Activated CD8-positive, alpha-beta memory T cell treated with anti-CD3 and anti-CD28 coated beads for 24 hours (primary cell): ENCODE results near the gene FSCN2.

Experiments used
- DNase-seq: peaks from one replicate; pipeline ENCODE4 v3.0.0-alpha.2; 2020

Gene FSCN2

DNA sequence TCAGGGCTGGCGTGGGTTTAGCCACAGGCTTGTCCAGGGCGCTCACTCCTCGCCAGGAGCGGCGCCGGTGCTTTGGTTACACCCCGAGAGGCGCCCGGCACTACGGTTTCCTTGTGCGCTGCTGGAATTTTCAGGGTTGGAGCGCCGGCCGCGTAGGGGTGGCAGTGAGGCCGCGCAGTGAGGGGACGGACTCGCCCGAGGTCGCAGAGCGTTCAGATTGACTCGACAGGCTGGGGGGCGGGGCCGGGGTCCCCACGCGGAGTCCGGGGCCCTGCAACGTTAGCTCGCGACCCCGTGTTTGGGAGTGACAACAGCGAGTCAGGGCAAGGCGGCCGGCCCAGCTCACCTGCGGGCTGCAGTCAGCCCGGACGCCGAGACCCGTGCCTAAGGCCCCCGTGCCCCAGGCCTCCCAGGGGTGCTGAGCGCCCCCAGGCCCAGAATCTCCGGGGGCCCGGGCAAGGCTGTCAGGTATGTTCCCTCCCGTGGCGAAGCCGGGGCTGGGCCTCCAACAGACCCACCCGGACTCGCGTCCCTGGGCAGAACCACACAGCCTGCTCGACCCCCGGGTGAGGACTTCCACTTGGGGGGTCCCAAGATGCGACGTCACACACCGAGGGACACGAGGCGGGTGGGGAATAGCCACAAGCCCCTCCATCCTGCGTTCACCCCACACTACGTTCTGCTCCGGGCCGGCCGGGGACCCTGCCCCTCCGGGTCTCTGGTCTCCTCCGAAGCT is 14.3 kb upstream of the FSCN2 start:
- DNase-seq, result peak; percentile 87

DNA sequence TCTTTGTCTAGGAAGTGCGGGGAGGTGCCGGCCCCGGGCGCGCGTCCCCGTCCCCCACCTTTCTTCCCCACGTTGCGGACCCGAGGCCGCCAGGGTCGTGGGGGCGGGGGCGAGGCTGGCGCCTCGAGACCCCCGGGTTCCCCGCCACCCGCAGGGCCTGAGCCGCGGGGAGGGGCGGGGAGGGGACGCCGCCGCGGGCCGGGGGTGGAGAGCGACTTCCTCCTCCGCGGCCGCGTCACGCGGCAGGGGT is 13.8 kb upstream of the FSCN2 start:
- no peak for DNase-seq

DNA sequence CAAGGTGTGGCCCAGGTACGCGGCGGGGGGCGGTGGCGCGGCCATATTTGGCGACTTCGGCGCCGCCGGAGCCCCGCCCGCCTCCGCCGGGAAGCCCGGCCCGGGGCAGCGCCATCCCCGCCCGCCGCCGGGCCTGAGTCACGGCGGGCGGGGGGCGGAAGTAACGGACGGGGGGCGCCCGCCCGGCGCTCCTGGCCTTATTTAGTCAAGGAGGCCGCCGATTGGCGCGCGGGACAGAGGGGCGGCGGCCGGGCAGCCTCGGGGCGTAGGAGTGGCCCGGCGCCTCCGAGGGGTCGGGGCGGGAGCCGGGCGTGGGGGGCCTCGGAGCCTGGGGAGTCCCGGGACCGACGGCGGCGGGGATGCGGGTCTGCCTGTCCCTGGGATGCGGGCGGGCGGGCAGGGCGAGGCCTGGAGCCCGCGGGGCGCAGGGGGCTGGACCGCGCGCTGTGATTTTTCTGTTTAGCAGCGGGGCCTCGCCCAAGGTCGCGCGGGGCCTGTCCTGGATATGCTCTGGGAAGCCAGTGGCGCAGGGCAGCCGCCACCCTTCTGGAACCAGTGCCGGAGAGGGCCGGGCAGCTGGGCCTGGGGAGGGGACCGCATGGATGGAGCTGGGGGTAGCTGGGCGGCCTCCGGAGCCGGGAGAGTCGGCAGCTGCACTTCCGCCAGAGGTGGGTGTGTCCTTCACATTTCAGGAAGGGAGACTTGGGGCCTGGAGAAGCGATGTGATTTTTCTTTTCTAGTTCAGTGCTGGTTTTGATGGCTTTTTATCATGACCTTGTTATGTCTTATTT is 13.2 kb upstream of the FSCN2 start:
- DNase-seq, result peak; percentile 85

DNA sequence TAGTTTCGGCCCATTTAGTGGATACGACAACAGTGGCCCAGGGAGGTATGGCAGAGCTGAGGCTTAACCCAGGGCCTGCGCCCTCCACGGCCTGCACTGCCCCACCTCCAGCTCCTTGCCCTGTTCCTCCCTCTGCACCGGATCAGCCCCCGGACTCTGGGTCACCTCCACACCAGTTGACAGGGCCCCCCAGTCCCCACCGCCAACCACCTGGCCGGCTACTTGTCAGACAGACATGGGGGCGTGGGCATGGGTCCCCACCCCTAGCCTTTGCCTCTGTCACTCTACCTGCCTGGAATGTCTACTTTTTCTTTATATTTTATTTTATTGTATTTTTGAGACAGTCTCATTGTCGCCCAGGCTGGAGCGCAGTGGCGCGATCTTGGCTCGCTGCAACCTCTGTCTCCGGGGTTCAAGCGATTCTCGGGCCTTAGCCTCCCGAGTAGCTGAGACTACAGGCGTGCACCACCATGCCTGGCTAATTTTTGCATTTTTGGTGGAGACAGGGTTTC is 12.6 kb upstream of the FSCN2 start:
- DNase-seq, result peak; percentile 63

DNA sequence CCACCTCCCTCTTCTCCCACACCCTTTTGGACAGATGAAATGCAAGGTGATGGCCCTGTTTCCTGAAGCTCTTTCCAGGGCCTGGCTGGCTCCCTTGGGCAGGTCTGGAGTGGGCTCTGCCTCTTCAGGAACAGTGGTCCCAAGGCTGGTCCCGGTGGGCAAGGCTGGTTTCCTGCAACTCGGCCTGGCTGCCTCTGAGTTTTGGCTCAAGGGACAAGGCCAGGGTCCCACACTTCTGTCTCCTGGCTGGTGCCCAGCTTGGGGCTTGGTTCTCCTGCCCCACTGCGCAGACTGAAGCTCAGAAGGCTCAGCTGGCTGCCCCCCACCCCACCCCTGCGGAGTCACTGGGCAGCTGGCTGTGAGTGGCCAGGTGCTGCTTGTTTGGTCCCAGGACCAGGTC is 11.7 kb upstream of the FSCN2 start:
- no peak for DNase-seq

DNA sequence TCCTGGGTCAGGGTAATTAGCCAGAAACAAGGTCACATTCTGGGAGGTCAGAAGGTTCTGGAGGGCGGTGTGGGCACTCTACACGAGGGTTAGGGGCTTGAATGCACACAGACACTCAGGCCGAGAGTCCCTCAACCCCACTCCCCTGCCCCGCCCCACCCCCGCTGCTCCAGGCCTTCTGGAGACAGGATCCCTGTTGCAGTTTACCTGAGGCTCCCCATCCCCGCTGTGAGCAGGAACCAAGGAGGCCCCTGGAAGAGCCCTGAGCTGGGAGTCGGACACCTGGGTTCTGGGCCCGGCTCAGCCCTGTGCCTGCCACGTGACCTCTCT is 11.2 kb upstream of the FSCN2 start:
- DNase-seq, result no peak

DNA sequence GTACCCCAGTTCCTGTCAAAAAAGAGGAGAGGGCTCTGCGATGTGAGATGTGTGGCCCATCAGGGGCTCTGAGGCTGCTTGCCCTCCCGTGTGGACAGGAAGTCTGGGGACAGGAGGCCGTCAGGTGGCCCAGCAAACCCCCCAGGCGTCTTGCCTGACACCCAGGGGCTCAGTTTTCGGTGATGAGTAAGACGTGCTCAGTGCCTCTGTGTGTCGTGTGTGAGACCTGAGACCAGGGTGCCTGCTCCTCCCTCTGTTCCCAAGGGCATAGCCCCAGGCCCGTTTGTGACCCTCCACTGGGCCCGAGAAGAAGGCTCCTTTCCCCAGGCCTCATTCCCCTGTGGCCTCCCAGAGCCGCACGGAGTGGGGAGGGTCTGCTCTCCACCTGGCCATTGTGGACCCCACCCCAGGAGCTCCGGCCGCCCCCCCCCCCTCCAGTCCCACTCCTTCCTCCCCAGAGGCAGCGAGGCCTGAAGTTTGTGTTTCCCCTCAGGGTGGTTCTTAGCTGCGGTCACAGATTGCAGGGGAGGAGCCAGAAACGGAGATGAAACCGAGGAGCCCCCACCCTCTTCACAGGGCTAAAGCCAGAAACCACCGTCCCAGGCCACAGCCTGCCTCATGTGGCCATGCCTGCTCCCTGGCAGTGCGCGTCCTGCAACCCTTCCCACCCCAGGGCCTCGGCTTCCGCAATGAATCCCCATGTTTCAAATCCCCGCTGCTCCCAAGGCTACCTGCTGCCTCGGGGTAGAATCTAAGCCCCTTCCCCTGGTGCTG is 10.7 kb upstream of the FSCN2 start:
- DNase-seq, result peak; percentile 65

DNA sequence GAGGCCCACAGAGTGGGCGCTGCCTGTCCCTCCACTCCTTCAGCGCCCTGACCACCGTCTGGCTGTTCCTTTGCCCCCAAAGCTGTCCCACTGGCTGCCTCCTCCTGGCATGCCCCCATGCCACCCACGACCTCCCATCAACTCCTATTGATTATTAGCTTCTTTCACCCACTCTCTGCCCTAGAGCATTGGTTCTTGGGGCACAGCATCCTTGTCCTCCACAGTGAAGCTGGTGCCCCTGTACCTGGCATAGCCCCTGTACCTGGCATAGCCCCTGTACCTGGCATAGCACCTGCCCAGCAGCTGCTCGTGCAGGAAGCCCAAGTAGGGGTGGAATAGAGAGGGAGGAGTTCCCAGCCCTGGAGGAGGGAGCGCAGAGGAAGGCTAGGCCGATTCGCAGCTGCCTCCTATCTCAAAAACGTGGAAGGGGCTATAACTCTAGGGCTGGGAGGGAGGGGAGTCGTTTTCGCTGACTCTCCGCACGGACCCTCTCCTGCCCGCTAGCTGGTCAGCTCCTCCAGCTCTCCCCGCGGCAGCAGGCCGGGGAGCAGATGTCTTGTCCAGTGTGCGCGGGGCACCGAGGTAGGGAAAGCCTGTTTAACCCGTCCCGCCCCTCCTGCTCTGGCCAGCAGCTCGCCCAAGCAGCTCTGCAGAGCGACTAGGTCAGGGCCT is 9.9 kb upstream of the FSCN2 start:
- no peak for DNase-seq

DNA sequence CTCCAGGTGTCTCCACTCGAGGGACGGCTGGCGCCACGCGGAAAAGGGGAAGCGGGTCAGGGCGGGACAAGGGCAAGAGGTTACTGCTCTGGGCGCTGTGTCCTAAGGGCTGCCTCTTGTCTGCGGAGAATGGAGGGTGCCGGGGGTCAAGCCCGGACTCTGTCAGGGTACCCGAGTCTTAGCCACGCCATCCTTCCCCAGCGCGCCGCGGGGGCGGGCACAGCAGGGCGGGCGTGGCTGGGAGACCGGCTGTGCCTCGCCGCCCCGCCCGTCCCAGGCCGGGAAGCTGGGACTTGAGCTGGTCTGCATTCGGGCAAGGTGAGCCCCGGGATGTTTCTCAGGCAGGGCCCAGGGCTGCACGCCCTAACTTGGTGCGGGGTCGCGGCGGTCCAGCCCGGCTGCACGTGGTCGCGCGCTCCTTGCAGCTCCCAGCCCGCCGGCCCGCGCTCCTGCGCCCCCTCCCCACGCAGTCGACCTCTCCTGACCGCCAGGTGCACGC is 9.3 kb upstream of the FSCN2 start:
- peak; percentile 79 for DNase-seq

DNA sequence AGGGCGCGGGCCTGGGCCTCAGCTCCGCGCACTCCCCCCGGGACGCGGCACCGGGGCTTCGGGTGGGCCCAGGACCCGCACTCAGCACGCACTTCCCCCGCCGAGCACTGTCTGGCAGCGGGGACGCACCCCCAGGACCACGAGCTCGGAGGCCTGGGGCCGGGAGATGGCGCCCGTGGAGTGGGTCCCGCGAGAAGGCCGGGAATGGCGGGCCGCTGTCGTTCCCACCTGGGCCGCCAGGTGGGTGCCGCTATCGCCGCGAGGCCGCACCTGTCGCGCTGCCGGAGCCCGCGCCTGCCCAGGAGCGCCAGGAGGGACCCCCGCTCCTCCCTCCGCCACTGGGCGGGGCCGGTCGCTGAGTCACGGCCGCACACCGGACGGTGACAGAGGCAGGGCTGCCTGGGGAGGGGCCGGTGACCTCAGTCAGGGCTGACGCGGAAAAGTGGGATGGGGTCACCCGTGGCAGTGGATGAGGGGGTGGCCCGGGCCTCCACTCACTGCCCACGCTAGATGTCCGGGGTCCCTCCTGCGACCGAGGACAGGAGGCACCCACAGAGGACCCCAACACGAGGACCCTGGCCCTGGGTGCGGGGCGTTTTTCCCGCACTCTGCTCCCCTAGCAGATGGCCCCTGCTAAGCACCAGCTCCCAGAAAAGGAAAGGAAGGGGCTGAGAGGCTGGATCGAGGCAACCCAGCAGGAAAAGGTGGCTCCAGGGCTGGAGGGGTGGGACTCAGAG is 8.7 kb upstream of the FSCN2 start:
- DNase-seq, result peak; percentile 81

DNA sequence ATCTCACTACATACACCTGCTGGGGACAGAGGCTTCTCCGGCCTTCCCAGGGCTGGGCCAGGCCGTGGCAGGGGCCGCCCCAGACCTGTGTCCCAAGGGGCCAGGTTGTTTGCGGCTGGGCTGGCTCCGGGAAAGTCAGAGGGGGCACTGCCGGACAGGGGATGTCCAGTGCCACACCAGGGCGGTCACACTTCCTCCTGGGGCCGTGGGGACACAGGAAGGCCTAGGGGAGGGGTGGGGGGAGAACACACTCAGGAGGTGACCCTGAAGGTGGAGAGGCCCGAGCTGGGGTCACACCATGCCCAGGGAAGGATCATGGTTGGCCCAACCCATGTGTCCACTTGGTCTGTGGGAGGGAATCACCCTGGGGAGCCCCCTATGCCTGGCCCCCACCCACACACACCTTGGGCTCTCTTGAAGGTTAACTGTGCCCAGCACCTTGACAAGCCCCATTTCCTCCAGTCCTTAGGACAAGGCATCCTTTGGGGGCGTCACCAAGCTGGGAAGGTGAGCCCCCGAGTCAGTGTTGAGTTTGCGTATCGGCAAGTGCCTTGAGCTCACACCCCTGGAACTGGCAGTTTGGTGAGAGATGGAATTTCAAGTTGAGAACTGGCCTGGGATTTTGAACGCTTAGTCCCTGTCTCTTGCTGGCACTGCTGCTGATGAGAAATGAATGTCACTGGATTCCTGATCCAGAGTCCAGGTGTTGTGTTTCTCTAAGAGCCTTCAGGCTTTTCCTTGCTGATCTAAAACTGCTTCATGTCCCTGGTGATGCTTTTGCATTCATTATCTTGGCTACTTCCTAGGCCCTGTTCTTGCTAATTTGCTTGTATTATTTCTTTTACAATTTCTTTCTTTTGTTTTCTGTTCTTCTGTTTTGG is 7.9 kb upstream of the FSCN2 start:
- DNase-seq, result no peak

DNA sequence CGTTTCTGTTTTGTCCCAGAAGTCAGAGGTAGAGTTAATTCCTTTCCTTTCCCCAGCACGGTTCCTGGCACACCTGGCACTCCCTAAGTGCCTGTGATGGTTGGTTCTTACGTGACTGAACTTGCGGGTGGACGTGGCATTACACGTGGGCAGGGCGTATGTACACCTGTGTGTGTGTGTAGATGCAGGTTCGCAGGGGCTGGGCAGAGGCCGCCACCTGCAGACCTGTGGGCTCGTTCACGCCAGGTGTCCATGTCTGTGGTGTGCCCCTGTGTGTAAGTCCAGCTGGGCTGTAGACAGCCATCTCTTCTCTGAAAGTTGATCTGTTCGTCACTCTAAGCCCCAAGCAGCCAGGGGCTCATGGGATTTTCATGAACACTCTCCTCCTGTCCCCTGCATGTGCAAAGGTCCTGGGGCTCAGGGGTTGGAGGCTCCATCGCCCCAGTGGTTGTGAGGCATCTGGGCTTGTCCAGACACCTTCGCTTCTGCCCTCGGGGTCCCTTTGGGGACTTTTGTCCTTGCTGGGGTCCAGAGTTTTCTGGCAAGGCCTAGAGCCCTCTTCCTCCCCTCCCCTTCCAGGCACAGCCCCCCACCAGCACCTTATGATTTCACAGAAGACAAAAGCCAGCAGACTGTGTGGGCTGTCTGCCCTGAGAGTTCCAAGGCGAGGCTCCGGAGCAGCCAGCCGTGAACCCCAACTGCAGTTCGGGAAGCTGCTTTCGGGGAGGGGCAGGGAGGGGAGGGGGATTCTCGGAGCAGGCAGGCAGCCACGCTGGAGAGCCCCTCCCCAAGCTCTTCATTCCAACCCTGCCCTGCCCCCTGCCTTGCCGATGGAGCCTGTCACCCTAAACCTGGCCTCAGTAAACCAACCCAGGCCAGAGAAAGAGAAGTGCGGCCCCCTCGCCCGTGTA is 5.4 kb upstream of the FSCN2 start:
- DNase-seq, result no peak

DNA sequence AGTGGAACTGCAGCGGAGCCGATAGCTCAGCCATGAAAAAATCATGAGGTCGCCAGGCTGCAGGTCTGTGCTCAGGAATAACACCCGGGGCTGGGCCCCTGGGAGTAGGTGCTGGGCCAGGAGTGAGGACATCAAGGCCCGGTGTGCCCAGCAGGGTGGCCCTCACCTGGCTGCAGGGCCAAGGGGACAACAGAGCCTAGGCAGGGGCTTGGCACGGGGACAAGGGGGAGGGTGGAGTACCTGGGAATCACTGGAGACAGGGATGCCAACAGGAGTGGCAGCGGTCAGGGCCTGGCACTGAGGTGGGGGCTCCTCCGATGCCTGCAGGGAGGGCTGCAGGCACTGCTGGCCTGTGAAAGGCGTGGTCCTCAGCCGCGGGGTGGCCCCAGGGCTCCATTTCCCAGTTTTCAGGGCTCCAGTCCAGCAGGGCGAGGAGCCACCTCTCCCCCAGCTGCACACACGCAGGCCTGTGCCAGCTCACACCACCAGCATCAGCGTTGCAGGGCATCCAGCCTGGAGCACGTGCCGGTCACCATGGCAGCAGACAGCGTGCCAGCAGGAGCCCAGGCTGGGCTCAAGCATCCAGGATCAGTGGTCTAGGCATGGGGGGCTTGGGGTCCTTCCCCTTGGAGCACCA is 4.7 kb upstream of the FSCN2 start:
- DNase-seq, result no peak

DNA sequence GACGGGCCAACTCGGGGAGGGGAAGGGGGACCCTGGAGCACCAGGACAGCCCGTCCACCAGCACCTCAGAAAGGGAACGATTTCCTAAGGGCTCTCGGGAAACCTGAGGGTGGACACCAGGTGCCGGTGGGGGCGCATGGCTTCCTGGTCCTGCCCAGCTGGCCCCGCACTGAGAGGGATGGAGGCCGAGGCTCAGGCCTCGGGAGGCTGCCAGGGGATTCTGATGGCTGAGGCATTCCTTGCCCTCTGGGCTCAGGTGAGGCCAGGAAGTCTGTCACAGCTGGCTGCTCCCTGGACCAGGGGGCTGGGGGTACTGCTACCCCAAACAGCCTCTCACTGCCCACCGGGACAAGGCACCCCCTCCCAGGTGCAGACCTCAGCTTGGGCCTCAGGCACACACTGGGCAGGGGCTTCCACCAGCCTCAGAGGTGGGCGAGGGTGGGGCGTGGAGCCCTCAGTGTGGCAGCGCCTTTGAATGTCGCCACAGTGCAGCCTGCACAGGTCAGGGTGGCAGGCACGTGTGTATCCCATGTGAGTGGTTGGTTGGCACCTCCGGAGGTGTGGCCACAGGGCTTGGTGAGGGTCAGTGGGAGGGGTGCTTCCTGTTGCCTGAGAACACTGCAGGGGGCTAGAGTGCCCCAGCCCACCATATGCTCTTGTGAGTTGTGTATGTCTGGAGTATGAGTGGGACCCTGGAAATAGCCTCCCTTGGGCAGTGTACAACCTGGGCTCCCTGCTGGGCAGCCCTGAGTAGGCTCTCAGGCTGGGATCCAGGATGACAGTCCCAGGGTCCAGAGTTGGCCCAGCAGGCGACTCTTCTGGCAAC is 3.9 kb upstream of the FSCN2 start:
- DNase-seq, result no peak

DNA sequence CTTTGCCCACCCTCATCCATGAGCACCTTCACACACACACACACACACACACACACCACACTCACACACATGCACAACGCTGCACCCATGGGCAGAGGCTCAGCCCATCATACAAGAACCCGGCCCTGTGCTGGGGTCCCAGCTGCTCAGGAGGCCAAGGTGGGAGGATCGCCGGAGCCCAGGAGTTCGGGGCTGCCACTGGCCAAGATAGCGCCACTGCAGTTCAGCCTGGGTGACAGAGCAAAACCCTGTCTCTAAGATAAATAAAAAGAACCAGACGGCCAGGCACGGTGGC is 3.4 kb upstream of the FSCN2 start:
- DNase-seq, result no peak

DNA sequence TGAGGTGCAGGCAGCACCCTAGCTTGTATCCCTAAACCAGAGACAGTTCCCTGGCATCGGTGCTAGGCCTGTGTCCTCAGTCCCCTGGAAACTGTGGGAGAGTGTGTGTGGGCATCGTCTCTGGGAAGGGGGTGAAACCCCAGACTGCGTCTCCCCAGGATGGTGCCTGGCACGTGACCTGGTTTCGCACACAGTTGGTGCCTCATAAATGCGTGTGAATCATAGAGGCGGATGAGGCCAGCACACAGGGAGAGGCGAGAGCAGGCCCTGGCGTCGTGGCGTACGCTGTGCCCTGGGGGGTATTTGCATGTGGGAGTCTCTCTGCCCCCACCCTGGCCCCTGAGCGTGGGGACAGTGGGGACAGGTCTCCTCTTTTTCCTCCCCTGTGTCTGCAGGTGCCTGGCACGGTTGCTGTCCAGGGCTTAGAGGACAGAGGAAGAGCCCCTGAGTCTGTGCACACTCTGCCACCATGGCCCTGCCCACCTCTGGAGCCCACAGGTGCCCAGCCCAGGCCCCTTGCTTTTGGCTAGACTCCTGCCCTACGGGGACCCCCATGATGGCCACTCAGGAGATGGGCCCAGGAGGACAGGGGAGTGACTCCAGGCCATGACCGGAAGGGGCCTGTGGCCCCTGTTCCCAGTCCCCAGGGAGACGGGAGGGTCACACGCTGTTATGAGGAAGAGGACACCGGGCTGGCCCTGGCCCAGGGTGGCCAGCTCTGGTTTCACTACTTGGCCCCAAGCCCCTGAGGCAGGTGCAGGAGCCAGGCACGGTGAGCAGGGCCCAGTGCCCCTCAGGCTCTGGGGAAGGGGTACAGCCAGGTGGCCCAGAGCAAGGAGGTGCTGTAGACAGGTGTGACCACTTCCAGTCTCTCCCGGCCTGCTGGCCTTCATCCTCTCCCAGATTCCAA is 1.3 kb upstream of the FSCN2 start:
- no peak for DNase-seq

DNA sequence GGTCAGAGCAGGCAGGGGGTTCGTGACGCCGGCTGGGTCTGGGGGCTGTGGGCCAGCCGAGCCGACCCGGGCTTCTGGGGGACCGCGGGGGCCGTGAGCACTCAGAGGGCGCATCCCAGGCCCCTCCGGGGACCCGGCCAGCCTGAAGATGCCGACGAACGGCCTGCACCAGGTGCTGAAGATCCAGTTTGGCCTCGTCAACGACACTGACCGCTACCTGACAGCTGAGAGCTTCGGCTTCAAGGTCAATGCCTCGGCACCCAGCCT is 140 bp downstream of the FSCN2 start:
- no peak for DNase-seq
